Subcutaneous abdominal adipose tissue (tissue), 5 donors: ENCODE data around the gene SERPINB6.
A peak's percentile ranks its signal among the peaks of the same experiment; 100 is the strongest.
"Not testable (repeated sequence)": the region's sequence is repeated elsewhere in the genome, so short reads cannot be mapped to it uniquely, and the experiment has no call there.

ENCODE experiments used
- H3K27ac ChIP-seq: one replicate; pipeline ENCODE4 v1.7.0; 2013; ENCODE audit warnings: low read depth, mild to moderate bottlenecking, inconsistent platforms, low read length, moderate library complexity
- H3K27me3 ChIP-seq, 5 donors: one replicate each; pipeline ENCODE4 v1.7.0; 2013; ENCODE audit warnings: low read length in 5 of 5, inconsistent platforms in 1 of 5; ENCODE audit not compliant: control insufficient read depth in 5 of 5, insufficient read depth in 4 of 5
- H3K36me3 ChIP-seq, 5 donors: one replicate each; pipeline ENCODE4 v1.7.0; 2013; ENCODE audit warnings: low read length in 5 of 5; ENCODE audit not compliant: control insufficient read depth in 5 of 5, insufficient read depth in 5 of 5
- H3K4me1 ChIP-seq, 5 donors: one replicate each; pipeline ENCODE4 v1.7.0; 2013; ENCODE audit warnings: low read length in 5 of 5, mild to moderate bottlenecking in 3 of 5, moderate library complexity in 1 of 5; ENCODE audit not compliant: control insufficient read depth in 5 of 5, insufficient read depth in 5 of 5
- H3K4me3 ChIP-seq, 5 donors: one replicate each; pipeline ENCODE4 v1.7.0; 2013; ENCODE audit warnings: low read length in 5 of 5, low read depth in 1 of 5
- H3K9ac ChIP-seq, 5 donors: one replicate each; pipeline ENCODE4 v1.7.0; 2013; ENCODE audit warnings: low read length in 5 of 5, mild to moderate bottlenecking in 4 of 5, moderate library complexity in 3 of 5
- H3K9me3 ChIP-seq, 5 donors: one replicate each; pipeline ENCODE4 v1.7.0; 2013; ENCODE audit warnings: low read length in 5 of 5; ENCODE audit not compliant: control insufficient read depth in 5 of 5
- donor health status: healthy.
- donor health status: healthy.
- donor health status: healthy.
- donor health status: healthy.
- donor health status: healthy.

The SERPINB6 gene

DNA sequence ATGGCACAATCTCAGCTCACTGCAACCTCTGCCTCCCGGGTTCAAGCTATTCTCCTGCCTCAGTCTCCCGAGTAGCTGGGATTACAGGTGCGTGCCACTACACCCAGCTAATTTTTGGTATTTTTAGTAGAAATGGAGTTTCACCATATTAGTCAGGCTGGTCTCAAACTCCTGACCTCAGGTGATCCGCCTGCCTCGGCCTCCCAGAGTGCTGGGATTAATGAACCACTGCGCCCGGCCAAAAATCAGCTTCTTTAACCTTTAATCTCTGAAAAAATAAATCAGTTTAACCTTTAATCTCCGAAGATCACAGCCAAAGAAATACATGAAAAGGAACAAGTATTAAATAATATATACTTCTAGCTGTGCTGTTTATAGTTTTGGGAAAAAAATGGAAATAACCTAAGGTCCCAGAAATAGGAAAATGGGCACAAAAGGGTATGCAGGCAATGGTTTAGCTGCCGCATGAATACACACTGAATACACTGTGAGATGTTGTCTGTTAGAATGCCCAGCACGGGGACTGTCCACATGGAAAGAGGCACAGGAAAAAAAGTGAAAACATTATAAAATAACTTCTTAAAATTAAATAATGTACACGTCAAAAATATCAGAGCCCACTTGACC is 29.9 kb upstream of the SERPINB6 start:
- H3K36me3 ChIP-seq = peaks cover 3 to 23% (median 20%) of the 10 kb centered on the region in 5 donors
- H3K4me3 ChIP-seq = no peak overlapping the region
- peaks cover 6 to 28% (median 25%) of the 10 kb centered on the region in 5 donors for H3K4me1 ChIP-seq
- peak overlapping the region in 1 of 5 donors; percentile 35 for H3K9ac ChIP-seq
- H3K27me3 ChIP-seq = no peaks in the 10 kb centered on the region
- no peaks in the 10 kb centered on the region for H3K9me3 ChIP-seq
- peak overlapping the region; percentile 97 for H3K27ac ChIP-seq

DNA sequence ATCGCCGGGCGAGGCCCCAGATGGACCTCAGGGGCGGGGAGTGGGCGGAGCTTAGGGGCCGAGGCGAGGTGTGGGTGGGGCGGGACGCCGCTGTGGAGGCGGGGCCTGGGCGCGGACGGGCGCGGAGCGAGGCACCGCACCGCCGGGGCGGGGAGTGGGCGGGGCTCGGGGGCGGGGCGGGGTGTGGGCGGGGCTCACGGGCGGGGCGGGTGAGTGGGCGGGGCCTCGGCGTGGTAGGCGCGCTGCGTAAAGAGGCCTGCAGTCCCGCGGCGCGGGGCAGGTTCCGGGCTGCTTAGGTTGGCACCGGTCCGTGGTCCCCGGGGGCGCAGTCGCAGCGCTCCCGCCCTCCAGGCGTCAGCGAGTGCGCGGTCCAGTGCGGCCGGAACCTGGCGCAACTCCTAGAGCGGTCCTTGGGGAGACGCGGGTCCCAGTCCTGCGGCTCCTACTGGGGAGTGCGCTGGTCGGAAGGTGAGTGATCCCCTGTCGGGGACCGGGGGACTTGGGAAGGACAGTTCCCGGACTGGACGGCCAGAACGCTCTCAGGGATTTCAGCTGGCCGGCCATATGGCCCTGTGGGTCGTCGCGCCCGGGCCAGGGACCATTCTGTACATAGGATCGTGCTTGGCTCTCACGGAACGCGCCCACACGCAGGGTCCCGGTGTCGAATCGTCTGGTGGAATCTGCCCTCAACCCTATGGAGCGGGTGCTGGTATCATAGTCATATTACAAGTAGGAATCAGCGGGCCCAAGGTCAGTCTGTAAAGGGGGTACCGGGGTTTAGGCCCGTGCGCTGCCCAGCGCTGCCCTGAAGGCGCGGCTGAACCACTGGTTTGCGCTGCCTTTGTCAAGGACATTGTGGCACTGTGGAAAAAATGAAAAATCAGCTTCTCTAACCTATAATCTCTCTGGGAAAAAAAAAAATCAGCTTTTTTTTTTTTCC is 28.5 kb upstream of the SERPINB6 start, which contains the start of gene NQO2:
NQO2 (plus strand) TSS at position 277 of the 940 bp plus-strand sequence. CDS start 6,659 bp downstream, outside the sequence.
- H3K27ac ChIP-seq = peak within 1 kb of the TSS; percentile 97
- H3K4me3 ChIP-seq = peak within 1 kb of the TSS; percentile 69 to 90 (median 85)
- peaks cover 6 to 28% (median 25%) of the 10 kb centered on the region in 5 donors for H3K4me1 ChIP-seq
- peaks cover 3 to 11% (median 8%) of the 10 kb centered on the region in 5 donors for H3K36me3 ChIP-seq
- H3K27me3 ChIP-seq = no peaks in the 10 kb centered on the region
- H3K9ac ChIP-seq = peak within 1 kb of the TSS; percentile 56 to 94 (median 88)
- no peaks in the 10 kb centered on the region for H3K9me3 ChIP-seq

DNA sequence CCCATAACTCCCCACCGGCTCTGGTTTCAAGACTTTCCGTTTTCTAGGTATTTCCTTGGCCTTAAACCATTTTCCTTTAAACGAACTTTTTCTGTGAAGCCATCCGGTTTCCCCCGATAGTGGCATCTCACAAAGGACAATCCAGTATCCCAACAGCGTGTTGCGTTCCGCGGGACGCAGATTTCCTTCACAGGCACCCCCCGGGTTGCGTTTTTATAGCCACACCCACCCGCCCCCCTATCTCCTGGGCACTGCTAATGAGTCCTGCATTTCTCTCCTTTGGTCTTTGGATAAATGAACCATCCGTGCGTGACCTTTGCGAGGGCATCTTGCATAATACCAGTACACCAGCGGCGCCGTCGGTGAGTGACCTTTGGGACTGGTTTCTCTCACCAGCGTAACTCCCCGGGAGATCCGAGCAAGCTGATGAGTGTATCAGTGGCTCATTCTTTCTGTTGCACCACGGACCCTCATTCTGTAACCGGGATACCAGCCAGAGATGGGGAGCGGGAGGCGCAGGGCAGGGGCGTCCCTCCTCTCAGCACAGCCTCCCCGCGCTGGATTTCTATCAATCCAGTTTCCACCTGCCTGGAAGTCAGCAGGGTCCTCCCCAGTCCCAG is 27.7 kb upstream of the SERPINB6 start:
- Histone ChIP-seq H3K36me3 (peaks cover 0 to 3% (median 2%) of the 10 kb centered on the region in 5 donors), H3K27me3 (no peaks in the 10 kb centered on the region), H3K4me1 (peaks cover 6 to 28% (median 25%) of the 10 kb centered on the region in 5 donors), H3K9ac (peak overlapping the region in 3 of 5 donors; percentile 21 to 68 (median 60)), H3K27ac (peak overlapping the region; percentile 88), H3K9me3 (no peaks in the 10 kb centered on the region), H3K4me3 (peak overlapping the region; percentile 50 to 69 (median 66))

DNA sequence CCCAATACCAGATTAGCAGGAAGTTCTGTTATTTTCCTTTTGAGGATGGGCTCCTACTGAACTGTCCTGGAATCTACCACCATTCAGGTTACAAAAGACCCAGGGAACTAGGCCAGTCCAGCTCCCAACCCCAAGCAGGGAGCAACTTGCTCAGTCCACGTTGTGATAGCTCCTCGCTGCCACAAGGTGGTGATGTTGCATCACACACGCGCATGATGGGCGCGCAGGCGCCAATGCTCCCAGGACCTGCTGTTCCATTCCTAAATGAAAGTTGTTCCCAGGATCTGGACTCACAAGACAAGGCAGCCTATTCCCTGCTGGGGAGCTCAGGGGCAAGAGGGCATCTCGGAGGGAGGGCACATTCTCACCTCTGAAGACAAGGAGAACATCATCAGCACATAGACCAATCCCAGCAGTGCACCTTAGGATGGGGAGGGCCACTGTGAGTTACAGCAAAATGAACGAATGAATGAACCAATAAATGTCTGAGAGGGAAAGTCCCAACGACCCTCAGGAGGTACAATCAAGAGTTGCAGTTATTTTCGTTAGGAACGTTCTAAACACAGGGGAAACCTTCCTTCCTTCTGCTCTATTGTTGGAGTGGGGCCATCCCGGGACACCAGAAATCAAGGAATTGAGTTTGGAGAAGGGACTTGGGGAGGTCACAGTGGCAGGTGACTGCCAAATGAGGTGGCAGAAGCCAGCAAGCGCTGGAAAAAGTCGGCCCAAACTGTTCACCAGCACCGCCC is 27.1 kb upstream of the SERPINB6 start:
- H3K27me3 ChIP-seq, H3K36me3 ChIP-seq, H3K9me3 ChIP-seq: not testable (repeated sequence)
- Histone ChIP-seq H3K4me1 (peaks cover 6 to 28% (median 25%) of the 10 kb centered on the region in 5 donors), H3K4me3 (peak overlapping the region in 4 of 5 donors; percentile 65 to 69 (median 66)), H3K9ac (peak overlapping the region in 3 of 5 donors; percentile 21 to 68 (median 60)), H3K27ac (peak overlapping the region; percentile 88)

DNA sequence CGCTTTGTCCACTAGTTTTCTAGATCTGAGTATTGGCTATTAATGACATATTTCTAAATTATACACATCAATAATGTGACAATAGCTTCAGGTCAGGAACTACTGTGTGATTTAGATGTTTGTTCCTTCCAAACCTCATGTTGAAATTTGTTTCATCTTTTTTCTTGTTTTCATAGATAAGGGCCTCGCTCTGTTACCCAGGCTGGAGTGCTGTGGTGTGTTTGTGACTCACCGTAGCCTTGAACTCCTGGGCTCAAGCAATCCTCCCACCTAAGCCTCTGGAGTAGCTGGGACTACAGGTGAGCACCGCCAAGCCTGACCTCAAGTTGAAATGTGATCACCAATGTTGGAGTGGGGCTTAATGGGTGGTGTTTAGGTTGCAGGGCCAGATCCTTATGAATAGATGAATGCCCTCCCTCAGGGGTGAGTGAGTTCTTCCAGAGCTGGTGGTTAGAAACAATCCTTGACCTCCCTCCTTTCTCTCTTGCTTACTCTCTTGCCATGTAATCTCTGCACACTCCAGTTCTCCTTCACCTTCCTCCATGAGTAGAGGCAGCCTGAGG is 22.5 kb upstream of the SERPINB6 start:
- peaks cover 0 to 3% (median 0%) of the 10 kb centered on the region in 5 donors for H3K36me3 ChIP-seq
- H3K9ac ChIP-seq = no peak overlapping the region
- no peak overlapping the region for H3K4me3 ChIP-seq
- no peak overlapping the region for H3K27ac ChIP-seq
- no peaks in the 10 kb centered on the region for H3K27me3 ChIP-seq
- H3K9me3 ChIP-seq = no peaks in the 10 kb centered on the region
- peaks cover 8 to 27% (median 15%) of the 10 kb centered on the region in 5 donors for H3K4me1 ChIP-seq

DNA sequence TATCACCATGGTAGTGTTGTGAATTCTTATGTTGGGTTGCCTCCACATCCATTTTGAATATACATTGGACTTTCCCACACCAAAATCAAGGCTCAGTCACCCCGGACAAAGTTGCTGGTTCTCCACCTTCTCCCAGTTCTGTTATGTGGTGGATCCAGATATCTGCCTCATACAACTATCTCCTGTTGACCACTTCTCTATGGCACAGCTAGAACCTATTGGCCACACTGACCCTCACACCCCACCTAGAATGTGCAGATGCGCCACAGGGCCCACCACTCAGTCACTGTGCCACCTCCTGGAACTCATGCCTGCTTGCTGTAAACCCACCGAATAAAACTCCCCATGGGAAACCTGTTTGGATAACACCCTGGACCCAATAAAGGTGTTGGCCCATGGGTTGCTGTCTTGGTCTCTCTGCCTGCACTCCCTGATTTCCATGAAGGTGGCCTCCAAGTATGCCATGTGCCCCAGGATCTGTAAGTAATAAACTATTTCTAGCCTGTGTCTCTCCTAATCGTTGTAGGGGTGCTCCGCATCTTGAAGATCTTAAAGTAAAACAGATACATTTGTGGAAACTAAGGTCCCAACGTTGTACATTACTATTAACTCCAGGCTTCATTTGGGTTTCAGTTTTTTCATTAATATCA is 21.1 kb upstream of the SERPINB6 start:
- H3K9me3 ChIP-seq = no peaks in the 10 kb centered on the region
- H3K4me1 ChIP-seq = peaks cover 11 to 34% (median 20%) of the 10 kb centered on the region in 5 donors
- H3K36me3 ChIP-seq = peaks cover 0 to 3% (median 0%) of the 10 kb centered on the region in 5 donors
- no peak overlapping the region for H3K27ac ChIP-seq
- no peak overlapping the region for H3K4me3 ChIP-seq
- no peak overlapping the region for H3K9ac ChIP-seq
- H3K27me3 ChIP-seq = no peaks in the 10 kb centered on the region

DNA sequence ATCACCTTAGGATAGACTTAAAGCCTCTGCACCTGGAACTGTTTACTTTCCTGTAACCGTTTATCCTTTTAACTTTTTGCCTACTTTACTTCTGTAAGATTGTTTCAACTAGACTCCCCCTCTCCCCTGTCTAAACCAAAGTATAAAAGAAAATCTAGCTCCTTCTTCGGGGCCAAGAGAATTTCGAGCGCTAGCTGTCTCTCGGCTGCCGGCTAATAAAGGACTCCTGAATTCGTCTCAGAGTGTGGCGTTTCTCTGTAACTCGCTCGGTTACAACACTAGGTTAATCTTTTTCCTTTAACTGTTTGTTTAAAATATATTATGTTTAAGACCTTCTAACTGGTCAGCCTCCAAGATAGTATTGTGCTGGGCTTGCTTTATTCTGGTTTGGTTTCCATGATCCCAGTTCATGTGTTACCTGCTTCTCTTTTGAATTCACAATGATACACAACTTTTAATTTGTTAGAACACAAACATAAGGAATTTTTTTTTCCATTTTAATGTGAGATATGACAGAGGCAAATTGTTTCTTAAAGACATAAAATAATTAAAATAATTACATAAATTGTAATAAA is 19.7 kb upstream of the SERPINB6 start:
- no peaks in the 10 kb centered on the region for H3K9me3 ChIP-seq
- peak overlapping the region; percentile 34 to 96 (median 76) for H3K9ac ChIP-seq
- H3K36me3 ChIP-seq = peaks cover 0 to 3% (median 0%) of the 10 kb centered on the region in 5 donors
- H3K4me1 ChIP-seq = peaks cover 11 to 39% (median 29%) of the 10 kb centered on the region in 5 donors
- H3K4me3 ChIP-seq = peak overlapping the region; percentile 81 to 96 (median 88)
- H3K27me3 ChIP-seq = no peaks in the 10 kb centered on the region
- peak overlapping the region; percentile 98 for H3K27ac ChIP-seq

DNA sequence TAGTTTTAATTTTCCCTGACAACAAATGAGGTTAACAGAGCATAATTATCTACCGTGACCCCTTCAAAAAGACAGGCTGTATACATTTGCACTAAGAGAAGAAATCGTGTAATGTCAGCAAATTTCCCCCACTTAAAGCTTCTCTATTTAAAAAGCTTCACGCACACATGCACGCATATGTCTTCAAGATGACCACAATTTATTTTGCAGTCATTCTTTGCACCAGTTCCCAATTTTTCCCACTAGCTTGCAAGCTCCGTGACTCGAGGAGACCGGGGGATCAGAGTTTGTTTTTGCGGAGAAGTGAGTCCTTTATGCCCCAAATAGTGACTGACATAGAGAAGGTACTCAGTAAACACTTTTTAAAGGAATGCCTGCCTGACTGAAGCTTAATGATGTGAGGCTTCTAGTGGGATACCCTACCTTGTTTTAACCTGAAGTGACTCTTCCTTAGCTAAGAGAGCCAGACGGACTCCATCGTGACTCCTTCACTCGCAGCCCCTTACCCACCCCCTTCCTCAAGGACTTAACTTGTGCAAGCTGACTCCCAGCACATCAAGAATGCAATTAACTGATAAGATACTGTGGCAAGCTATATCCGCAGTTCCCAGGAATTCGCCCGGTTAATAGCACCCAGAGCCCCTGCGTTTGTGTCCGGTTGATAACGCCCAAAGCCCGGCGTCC is 19.0 kb upstream of the SERPINB6 start:
- Histone ChIP-seq H3K36me3 (peaks cover 0 to 3% (median 0%) of the 10 kb centered on the region in 5 donors), H3K4me3 (peak overlapping the region; percentile 81 to 96 (median 88)), H3K4me1 (peaks cover 11 to 39% (median 29%) of the 10 kb centered on the region in 5 donors), H3K27ac (peak overlapping the region; percentile 98), H3K9ac (peak overlapping the region; percentile 75 to 96 (median 89)), H3K9me3 (no peaks in the 10 kb centered on the region), H3K27me3 (no peaks in the 10 kb centered on the region)
